OCI-LY1 (cell line): ENCODE measurements around the gene WWOX.

ENCODE experiments used
- EZH2 ChIP-seq: fragments of 200-600 bp; sonication (generic), shearing (Covaris generic); IDR thresholded peaks from 2 replicates; pipeline ENCODE4 v1.8.0; 2017; ENCODE audit warnings: borderline replicate concordance, mixed run types, mild to moderate bottlenecking, antibody characterized with exemption, low read length, moderate library complexity, mixed read lengths
- TF ChIP-seq, protein P1 (sequence below): fragments of 200-600 bp; sonication (generic), shearing (Covaris generic); IDR thresholded peaks from 2 replicates; pipeline ENCODE4 v1.5.1; 2017; ENCODE audit warnings: mild to moderate bottlenecking, antibody characterized with exemption, low read length, moderate library complexity, mixed read lengths

DNA sequence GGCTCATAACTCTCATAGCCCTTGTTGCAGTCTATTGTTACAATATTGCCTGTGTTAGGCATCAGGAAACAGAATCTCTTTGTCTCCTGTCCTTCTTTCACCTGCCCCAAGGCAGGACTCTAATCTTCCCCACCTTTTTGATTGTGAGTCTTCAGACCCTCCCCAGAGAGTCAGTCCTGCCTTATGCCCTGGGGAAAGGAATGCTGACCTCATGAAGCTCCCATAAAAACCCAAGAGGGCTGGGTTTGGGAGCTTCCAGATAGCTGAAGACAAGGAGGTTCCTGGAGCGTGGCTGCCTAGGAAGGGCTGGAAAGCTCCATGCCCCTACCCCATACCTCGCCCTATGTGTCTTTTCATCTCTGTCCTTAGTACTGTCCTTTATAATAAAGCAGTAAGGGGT lies 688.8 kb downstream of the WWOX start:
- TF ChIP-seq, protein P1, sequence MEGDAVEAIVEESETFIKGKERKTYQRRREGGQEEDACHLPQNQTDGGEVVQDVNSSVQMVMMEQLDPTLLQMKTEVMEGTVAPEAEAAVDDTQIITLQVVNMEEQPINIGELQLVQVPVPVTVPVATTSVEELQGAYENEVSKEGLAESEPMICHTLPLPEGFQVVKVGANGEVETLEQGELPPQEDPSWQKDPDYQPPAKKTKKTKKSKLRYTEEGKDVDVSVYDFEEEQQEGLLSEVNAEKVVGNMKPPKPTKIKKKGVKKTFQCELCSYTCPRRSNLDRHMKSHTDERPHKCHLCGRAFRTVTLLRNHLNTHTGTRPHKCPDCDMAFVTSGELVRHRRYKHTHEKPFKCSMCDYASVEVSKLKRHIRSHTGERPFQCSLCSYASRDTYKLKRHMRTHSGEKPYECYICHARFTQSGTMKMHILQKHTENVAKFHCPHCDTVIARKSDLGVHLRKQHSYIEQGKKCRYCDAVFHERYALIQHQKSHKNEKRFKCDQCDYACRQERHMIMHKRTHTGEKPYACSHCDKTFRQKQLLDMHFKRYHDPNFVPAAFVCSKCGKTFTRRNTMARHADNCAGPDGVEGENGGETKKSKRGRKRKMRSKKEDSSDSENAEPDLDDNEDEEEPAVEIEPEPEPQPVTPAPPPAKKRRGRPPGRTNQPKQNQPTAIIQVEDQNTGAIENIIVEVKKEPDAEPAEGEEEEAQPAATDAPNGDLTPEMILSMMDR: no peak
- TF ChIP-seq EZH2: no peak
